ENCODE results near the gene DEK. TPM values are rescaled to one million over a fixed set of nuclear protein-coding genes. Genes with fewer than 3 reads are reported as not detected.

The DEK gene
- total and polyA plus RNA-seq, 4 donors, result 35.2 to 87.6 (median 56.6) TPM

DNA sequence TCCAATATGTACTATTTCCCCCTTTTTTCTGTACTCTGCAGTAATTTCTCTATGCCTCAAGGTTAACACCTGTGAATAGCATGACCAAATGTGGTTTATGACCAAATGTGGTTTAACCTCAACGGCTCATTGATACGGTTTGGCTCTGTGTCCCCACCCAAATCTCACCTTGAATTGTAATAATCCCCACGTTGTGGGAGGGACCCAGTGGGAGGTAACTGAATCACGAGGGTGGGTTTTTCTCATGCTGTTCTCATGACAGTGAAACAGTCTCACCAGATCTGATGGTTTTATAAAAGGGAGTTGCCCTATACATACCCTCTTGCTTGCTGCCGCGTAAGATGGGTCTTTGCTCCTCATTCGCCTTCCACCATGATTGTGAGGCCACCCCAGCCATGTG lies 18.7 kb downstream of the DEK start:
- Histone ChIP-seq H3K36me3 (ENCODE audit: control insufficient read depth in 4 of 4, insufficient read depth in 4 of 4, low read length in 4 of 4) (peaks cover 9 to 38% (median 20%) of the 10 kb centered on the region in 4 donors), H3K4me3 (no peak overlapping the region), H3K27ac (ENCODE audit: low read depth in 1 of 2, low read length in 1 of 2) (no peak overlapping the region), H3K4me1 (ENCODE audit: control insufficient read depth in 5 of 5, insufficient read depth in 5 of 5, low read length in 5 of 5) (peaks cover 0 to 8% (median 0%) of the 10 kb centered on the region in 5 donors), H3K9ac (ENCODE audit: insufficient read depth in 1 of 2, low read length in 2 of 2) (no peak overlapping the region), H3K27me3 (ENCODE audit: control insufficient read depth in 3 of 3, insufficient read depth in 3 of 3, low read length in 2 of 3) (no peaks in the 10 kb centered on the region), H3K9me3 (ENCODE audit: control insufficient read depth in 4 of 4, insufficient read depth in 3 of 4, low read length in 3 of 4) (no peaks in the 10 kb centered on the region)
- DNase-seq (no peak), ATAC-seq (ENCODE audit: insufficient read depth, low FRiP score) (no peak)
- WGBS, 2 donors, result 84 to 85% methylated on average over 7 of the region's 7 CpGs
- TF ChIP-seq, protein P1, sequence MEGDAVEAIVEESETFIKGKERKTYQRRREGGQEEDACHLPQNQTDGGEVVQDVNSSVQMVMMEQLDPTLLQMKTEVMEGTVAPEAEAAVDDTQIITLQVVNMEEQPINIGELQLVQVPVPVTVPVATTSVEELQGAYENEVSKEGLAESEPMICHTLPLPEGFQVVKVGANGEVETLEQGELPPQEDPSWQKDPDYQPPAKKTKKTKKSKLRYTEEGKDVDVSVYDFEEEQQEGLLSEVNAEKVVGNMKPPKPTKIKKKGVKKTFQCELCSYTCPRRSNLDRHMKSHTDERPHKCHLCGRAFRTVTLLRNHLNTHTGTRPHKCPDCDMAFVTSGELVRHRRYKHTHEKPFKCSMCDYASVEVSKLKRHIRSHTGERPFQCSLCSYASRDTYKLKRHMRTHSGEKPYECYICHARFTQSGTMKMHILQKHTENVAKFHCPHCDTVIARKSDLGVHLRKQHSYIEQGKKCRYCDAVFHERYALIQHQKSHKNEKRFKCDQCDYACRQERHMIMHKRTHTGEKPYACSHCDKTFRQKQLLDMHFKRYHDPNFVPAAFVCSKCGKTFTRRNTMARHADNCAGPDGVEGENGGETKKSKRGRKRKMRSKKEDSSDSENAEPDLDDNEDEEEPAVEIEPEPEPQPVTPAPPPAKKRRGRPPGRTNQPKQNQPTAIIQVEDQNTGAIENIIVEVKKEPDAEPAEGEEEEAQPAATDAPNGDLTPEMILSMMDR (IDR thresholded peaks at IDR 0.05; ENCODE audit: control extremely low read depth, extremely low read depth), result no peak

DNA sequence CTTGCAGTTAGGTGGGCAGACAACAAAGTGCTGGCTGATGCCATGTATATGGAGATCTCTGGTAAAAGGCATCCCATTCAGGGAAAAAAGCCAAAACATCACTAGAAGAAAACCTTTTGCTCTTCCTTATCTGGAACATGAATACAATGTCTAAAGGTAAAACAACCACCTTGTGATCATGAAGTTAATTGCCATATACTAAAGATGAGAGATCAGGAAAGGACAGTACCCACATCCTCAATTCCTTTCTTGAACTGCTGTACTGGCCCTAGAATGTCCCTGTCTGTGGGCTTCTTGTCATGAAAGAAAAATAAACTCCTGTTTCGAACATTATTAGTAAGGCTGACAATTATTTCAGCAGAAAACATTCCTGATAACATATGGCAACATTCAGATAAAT lies 19.3 kb downstream of the DEK start:
- no peaks in the 10 kb centered on the region for H3K27me3 ChIP-seq (ENCODE audit: control insufficient read depth in 3 of 3, insufficient read depth in 3 of 3, low read length in 2 of 3)
- peaks cover 0 to 8% (median 0%) of the 10 kb centered on the region in 5 donors for H3K4me1 ChIP-seq (ENCODE audit: control insufficient read depth in 5 of 5, insufficient read depth in 5 of 5, low read length in 5 of 5)
- no peak overlapping the region for H3K27ac ChIP-seq (ENCODE audit: low read depth in 1 of 2, low read length in 1 of 2)
- H3K4me3 ChIP-seq, result no peak overlapping the region
- TF ChIP-seq, protein P1 (IDR thresholded peaks at IDR 0.05; ENCODE audit: control extremely low read depth, extremely low read depth), result no peak
- ATAC-seq (ENCODE audit: insufficient read depth, low FRiP score), result no peak
- 89 to 95% methylated on average over 1 of the region's 1 CpG for WGBS, 2 donors
- DNase-seq, result no peak
- no peak overlapping the region for H3K9ac ChIP-seq (ENCODE audit: insufficient read depth in 1 of 2, low read length in 2 of 2)
- H3K36me3 ChIP-seq (ENCODE audit: control insufficient read depth in 4 of 4, insufficient read depth in 4 of 4, low read length in 4 of 4), result peaks cover 9 to 38% (median 20%) of the 10 kb centered on the region in 4 donors
- H3K9me3 ChIP-seq (ENCODE audit: control insufficient read depth in 4 of 4, insufficient read depth in 3 of 4, low read length in 3 of 4), result no peaks in the 10 kb centered on the region

DNA sequence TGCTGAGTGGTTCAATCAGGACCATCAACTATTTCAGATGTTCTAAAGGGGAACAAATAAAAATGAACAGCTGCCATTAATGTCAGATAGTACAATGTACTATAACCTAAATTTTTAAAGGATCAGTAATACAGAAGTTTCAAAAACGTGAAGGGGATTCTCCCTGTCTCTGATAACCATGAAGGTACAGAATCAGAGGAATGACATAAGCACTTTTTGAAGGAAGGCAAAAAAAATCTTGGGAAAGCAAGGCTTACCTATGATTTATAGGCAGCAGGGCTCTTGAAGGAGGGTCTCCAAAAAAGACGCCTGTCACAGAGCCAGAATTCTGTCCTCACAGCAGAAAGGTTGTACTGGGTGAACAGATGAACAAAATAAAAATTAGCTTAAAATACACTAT lies 20.1 kb downstream of the DEK start:
- H3K4me3 ChIP-seq, result no peak overlapping the region
- no peak overlapping the region for H3K27ac ChIP-seq (ENCODE audit: low read depth in 1 of 2, low read length in 1 of 2)
- peaks cover 9 to 35% (median 16%) of the 10 kb centered on the region in 4 donors for H3K36me3 ChIP-seq (ENCODE audit: control insufficient read depth in 4 of 4, insufficient read depth in 4 of 4, low read length in 4 of 4)
- H3K27me3 ChIP-seq (ENCODE audit: control insufficient read depth in 3 of 3, insufficient read depth in 3 of 3, low read length in 2 of 3), result no peaks in the 10 kb centered on the region
- TF ChIP-seq, protein P1 (IDR thresholded peaks at IDR 0.05; ENCODE audit: control extremely low read depth, extremely low read depth), result no peak
- WGBS, 2 donors, result 89% methylated on average over 2 of the region's 2 CpGs
- H3K4me1 ChIP-seq (ENCODE audit: control insufficient read depth in 5 of 5, insufficient read depth in 5 of 5, low read length in 5 of 5), result peaks cover 0 to 8% (median 0%) of the 10 kb centered on the region in 5 donors
- no peaks in the 10 kb centered on the region for H3K9me3 ChIP-seq (ENCODE audit: control insufficient read depth in 4 of 4, insufficient read depth in 3 of 4, low read length in 3 of 4)
- ATAC-seq (ENCODE audit: insufficient read depth, low FRiP score), result no peak
- no peak for DNase-seq
- H3K9ac ChIP-seq (ENCODE audit: insufficient read depth in 1 of 2, low read length in 2 of 2), result no peak overlapping the region

DNA sequence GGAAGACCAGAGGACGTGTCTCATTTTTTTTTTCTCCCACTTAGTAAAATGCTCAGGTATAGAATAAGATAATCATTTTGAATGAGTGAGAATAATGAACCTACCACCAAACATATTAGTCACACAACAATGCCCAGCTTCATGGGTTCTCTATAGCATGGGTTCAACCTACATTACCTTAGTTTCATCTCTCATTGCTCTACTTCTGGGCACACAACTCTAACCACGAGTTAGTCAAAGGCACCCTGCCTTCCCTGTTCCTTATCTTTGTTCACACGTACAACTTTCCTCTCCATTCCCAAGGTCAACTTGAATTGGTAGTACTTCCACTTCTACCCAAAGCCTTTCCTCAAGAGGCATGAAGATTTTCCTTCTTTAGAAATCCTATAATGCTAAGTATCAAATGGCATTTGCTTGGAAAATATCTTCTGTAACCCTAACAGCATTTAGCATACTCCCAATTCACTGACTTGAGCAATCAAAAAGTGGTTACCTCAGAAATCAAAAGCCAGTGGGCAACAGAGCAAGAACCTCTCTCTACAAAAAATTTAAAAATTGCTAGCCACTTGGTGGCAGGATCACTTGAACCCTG lies 20.9 kb downstream of the DEK start:
- no peak overlapping the region for H3K4me3 ChIP-seq
- ATAC-seq (ENCODE audit: insufficient read depth, low FRiP score), result no peak
- no peak for DNase-seq
- H3K27me3 ChIP-seq (ENCODE audit: control insufficient read depth in 3 of 3, insufficient read depth in 3 of 3, low read length in 2 of 3), result no peaks in the 10 kb centered on the region
- peaks cover 0 to 8% (median 0%) of the 10 kb centered on the region in 5 donors for H3K4me1 ChIP-seq (ENCODE audit: control insufficient read depth in 5 of 5, insufficient read depth in 5 of 5, low read length in 5 of 5)
- TF ChIP-seq, protein P1 (IDR thresholded peaks at IDR 0.05; ENCODE audit: control extremely low read depth, extremely low read depth), result no peak
- peaks cover 8 to 29% (median 13%) of the 10 kb centered on the region in 4 donors for H3K36me3 ChIP-seq (ENCODE audit: control insufficient read depth in 4 of 4, insufficient read depth in 4 of 4, low read length in 4 of 4)
- WGBS, 2 donors, result 78 to 84% methylated on average over 3 of the region's 3 CpGs
- H3K9ac ChIP-seq (ENCODE audit: insufficient read depth in 1 of 2, low read length in 2 of 2), result no peak overlapping the region
- H3K27ac ChIP-seq (ENCODE audit: low read depth in 1 of 2, low read length in 1 of 2), result no peak overlapping the region
- H3K9me3 ChIP-seq (ENCODE audit: control insufficient read depth in 4 of 4, insufficient read depth in 3 of 4, low read length in 3 of 4), result no peaks in the 10 kb centered on the region

Data from lung (tissue), 12 donors.